ENCODE results near the gene TESK2. TPM values are rescaled to one million over a fixed set of nuclear protein-coding genes. Genes with fewer than 3 reads are reported as not detected.

The TESK2 gene
- total and polyA plus RNA-seq, 10 donors: 3.2 to 11.5 (median 7.7) TPM

- H3K27me3 ChIP-seq (replicated peaks in 1 of 7): no peaks in the 10 kb centered on the region
- H3K4me3 ChIP-seq: no peak overlapping the region
- H3K9me3 ChIP-seq: no peaks in the 10 kb centered on the region
- DNase-seq: no peak
- WGBS, 5 donors: 95 to 99% (median 96%) methylated on average over 3 of the region's 3 CpGs
- no peak overlapping the region for H3K27ac ChIP-seq
- intact Hi-C loops (cut with DNase I; ENCODE audit: low total_unique reads): no loop called here
- no peak for TF ChIP-seq POLR2A (IDR thresholded peaks at IDR 0.05)
- TF ChIP-seq POLR2AphosphoS5 (IDR thresholded peaks at IDR 0.05): no peak
- TF ChIP-seq CTCF (IDR thresholded peaks at IDR 0.05 in 8 of 11, conservative IDR thresholded peaks at IDR 0.05 in 3 of 11): no peak
- peaks cover 0 to 6% (median 0%) of the 10 kb centered on the region in 6 donors for H3K36me3 ChIP-seq
- H3K4me1 ChIP-seq: no peaks in the 10 kb centered on the region
These were observed 42.6 kb downstream of the TESK2 start for GRCh38 chr1:45448357-45448756.

- TF ChIP-seq CTCF (IDR thresholded peaks at IDR 0.05 in 8 of 11, conservative IDR thresholded peaks at IDR 0.05 in 3 of 11) (no peak), POLR2A (IDR thresholded peaks at IDR 0.05) (no peak), POLR2AphosphoS5 (IDR thresholded peaks at IDR 0.05) (no peak)
- H3K27ac ChIP-seq: no peak overlapping the region
- H3K4me3 ChIP-seq: no peak overlapping the region
- no peaks in the 10 kb centered on the region for H3K4me1 ChIP-seq
- intact Hi-C loops (cut with DNase I; ENCODE audit: low total_unique reads): no loop called here
- no peak for DNase-seq
- no peaks in the 10 kb centered on the region for H3K27me3 ChIP-seq (replicated peaks in 1 of 7)
- H3K36me3 ChIP-seq: no peaks in the 10 kb centered on the region
- WGBS, 5 donors: 86 to 96% (median 89%) methylated on average over 1 of the region's 1 CpG
- no peaks in the 10 kb centered on the region for H3K9me3 ChIP-seq
These were observed 43.9 kb downstream of the TESK2 start for GRCh38 chr1:45446950-45447672.

- H3K9me3 ChIP-seq: no peaks in the 10 kb centered on the region
- TF ChIP-seq POLR2AphosphoS5 (IDR thresholded peaks at IDR 0.05): no peak
- TF ChIP-seq POLR2A (IDR thresholded peaks at IDR 0.05): no peak
- no peak for TF ChIP-seq CTCF (IDR thresholded peaks at IDR 0.05 in 8 of 11, conservative IDR thresholded peaks at IDR 0.05 in 3 of 11)
- H3K27ac ChIP-seq: no peak overlapping the region
- no peaks in the 10 kb centered on the region for H3K36me3 ChIP-seq
- H3K4me1 ChIP-seq: no peaks in the 10 kb centered on the region
- no peak overlapping the region for H3K4me3 ChIP-seq
- intact Hi-C loops (cut with DNase I; ENCODE audit: low total_unique reads): no loop called here
- 94 to 100% (median 97%) methylated on average over 1 of the region's 1 CpG for WGBS, 5 donors
- H3K27me3 ChIP-seq (replicated peaks in 1 of 7): no peaks in the 10 kb centered on the region
- DNase-seq: no peak
These were observed 44.4 kb downstream of the TESK2 start for GRCh38 chr1:45446530-45446929.

- 91 to 95% (median 92%) methylated on average over 5 of the region's 5 CpGs for WGBS, 5 donors
- H3K36me3 ChIP-seq: no peaks in the 10 kb centered on the region
- H3K9me3 ChIP-seq: no peaks in the 10 kb centered on the region
- H3K27me3 ChIP-seq (replicated peaks in 1 of 7): no peaks in the 10 kb centered on the region
- H3K4me1 ChIP-seq: no peaks in the 10 kb centered on the region
- no peak for TF ChIP-seq CTCF (IDR thresholded peaks at IDR 0.05 in 8 of 11, conservative IDR thresholded peaks at IDR 0.05 in 3 of 11)
- TF ChIP-seq POLR2AphosphoS5 (IDR thresholded peaks at IDR 0.05): no peak
- TF ChIP-seq POLR2A (IDR thresholded peaks at IDR 0.05): no peak
- intact Hi-C loops (cut with DNase I; ENCODE audit: low total_unique reads): no loop called here
- H3K4me3 ChIP-seq: no peak overlapping the region
- no peak overlapping the region for H3K27ac ChIP-seq
- DNase-seq: no peak
These were observed 46.3 kb downstream of the TESK2 start for GRCh38 chr1:45444609-45445131.
